ENCODE measurements around the gene UBALD2. TPM values are rescaled to one million over a fixed set of nuclear protein-coding genes. Genes with fewer than 3 reads are reported as not detected.

Gene UBALD2
- total and polyA plus RNA-seq, 2 donors (not counting 3 experiments of a cell fraction or from before 2014, with no cell fraction given) = 46.9 to 70.9 TPM

- peaks cover 0 to 4% of the 10 kb centered on the region in 2 experiments for H3K36me3 ChIP-seq (ENCODE audit: control insufficient read depth in 2 of 2, extremely low read depth in 1 of 2, insufficient read depth in 2 of 2, low read length in 2 of 2)
- H3K4me2 ChIP-seq (ENCODE audit: insufficient read depth, low read length) = no peak overlapping the region
- H3K9me3 ChIP-seq (replicated peaks; ENCODE audit: control insufficient read depth, insufficient read depth, low read length) = no peaks in the 10 kb centered on the region
- POLR2A ChIA-PET = no interaction called here
- peak overlapping the region; percentile 84 for H3K27ac ChIP-seq (ENCODE audit: insufficient read depth, low read depth, low read length)
- no peak overlapping the region for H2AFZ ChIP-seq (ENCODE audit: low read depth, low read length)
- dilution Hi-C loops (cut with MboI; ENCODE audit: extremely low pct_ligation_motif_present, low sequenced_read_pairs) (no loop called here), intact Hi-C loops (cut with micrococcal nuclease) (loop anchor here (2.0 kb wide), 1 partner anchor 25 kb away; the partner anchor contains the start of gene RNF157)
- peaks cover 53% of the 10 kb centered on the region for H3K4me1 ChIP-seq (ENCODE audit: control insufficient read depth, extremely low read depth, insufficient read depth, low read length)
- H3K4me3 ChIP-seq (replicated peaks in 1 of 3; ENCODE audit: insufficient read depth in 1 of 3, low read depth in 1 of 3, low read length in 3 of 3) = peak overlapping the region; percentile 78 to 84 (median 80)
- no peak for FAIRE-seq
- TF ChIP-seq POLR2A (IDR thresholded peaks at IDR 0.05; ENCODE audit: low read depth, low read length) (no peak), FOS (IDR thresholded peaks at IDR 0.05; ENCODE audit: borderline replicate concordance, insufficient read depth, low read length) (no peak), POLR2AphosphoS5 (IDR thresholded peaks at IDR 0.05; ENCODE audit: insufficient read depth, low read depth, low read length) (no peak), JUN (IDR thresholded peaks at IDR 0.05; ENCODE audit: borderline replicate concordance, insufficient read depth, insufficient read length, low read depth) (no peak), GATA2 (IDR thresholded peaks at IDR 0.05; ENCODE audit: insufficient read depth, insufficient read length, low read depth, low read length) (no peak), EZH2 (IDR thresholded peaks at IDR 0.05; ENCODE audit: borderline replicate concordance, low read depth, low read length, severe bottlenecking) (no peak), MYC (IDR thresholded peaks at IDR 0.05; ENCODE audit: low read depth, low read length) (no peak)
- TF ChIP-seq, protein P1, sequence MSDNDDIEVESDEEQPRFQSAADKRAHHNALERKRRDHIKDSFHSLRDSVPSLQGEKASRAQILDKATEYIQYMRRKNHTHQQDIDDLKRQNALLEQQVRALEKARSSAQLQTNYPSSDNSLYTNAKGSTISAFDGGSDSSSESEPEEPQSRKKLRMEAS (IDR thresholded peaks at IDR 0.05; ENCODE audit: insufficient read depth, insufficient read length) = no peak
- TF ChIP-seq, protein P2, sequence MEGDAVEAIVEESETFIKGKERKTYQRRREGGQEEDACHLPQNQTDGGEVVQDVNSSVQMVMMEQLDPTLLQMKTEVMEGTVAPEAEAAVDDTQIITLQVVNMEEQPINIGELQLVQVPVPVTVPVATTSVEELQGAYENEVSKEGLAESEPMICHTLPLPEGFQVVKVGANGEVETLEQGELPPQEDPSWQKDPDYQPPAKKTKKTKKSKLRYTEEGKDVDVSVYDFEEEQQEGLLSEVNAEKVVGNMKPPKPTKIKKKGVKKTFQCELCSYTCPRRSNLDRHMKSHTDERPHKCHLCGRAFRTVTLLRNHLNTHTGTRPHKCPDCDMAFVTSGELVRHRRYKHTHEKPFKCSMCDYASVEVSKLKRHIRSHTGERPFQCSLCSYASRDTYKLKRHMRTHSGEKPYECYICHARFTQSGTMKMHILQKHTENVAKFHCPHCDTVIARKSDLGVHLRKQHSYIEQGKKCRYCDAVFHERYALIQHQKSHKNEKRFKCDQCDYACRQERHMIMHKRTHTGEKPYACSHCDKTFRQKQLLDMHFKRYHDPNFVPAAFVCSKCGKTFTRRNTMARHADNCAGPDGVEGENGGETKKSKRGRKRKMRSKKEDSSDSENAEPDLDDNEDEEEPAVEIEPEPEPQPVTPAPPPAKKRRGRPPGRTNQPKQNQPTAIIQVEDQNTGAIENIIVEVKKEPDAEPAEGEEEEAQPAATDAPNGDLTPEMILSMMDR (IDR thresholded peaks at IDR 0.05; ENCODE audit: extremely low read depth in 1 of 2, insufficient read depth in 1 of 2, low read depth in 1 of 2, low read length in 2 of 2) = no peak
- H3K27me3 ChIP-seq (ENCODE audit: control insufficient read depth in 2 of 2, insufficient read depth in 2 of 2, low read length in 2 of 2) = no peaks in the 10 kb centered on the region
- DNase-seq (ENCODE audit: low read depth, low spot score) = peak; percentile 36
- BruUV-seq (replicated peaks) = no TSS peak
- H3K79me2 ChIP-seq (ENCODE audit: control insufficient read depth, insufficient read depth, low read length) = peaks cover 39% of the 10 kb centered on the region
- H4K20me1 ChIP-seq (replicated peaks; ENCODE audit: control insufficient read depth, extremely low read depth, insufficient read depth, low read length) = no peaks in the 10 kb centered on the region
- no peaks in the 10 kb centered on the region for H3K9me1 ChIP-seq (replicated peaks; ENCODE audit: control insufficient read depth, extremely low read depth, insufficient read depth, low read length)
- CTCF ChIA-PET = interaction anchor here (1.0 to 1.4 kb wide), 2 partner anchors 17 to 84 kb away, joined by 3 to 5 read pairs; no protein-coding TSS in a partner anchor
- H3K9ac ChIP-seq (replicated peaks; ENCODE audit: extremely low read depth, insufficient read depth, low read length) = peak overlapping the region; percentile 95
Observed at GRCh38 chr17:76265624-76266243, 586 bp downstream of the UBALD2 start.

Measured in endothelial cell of umbilical vein (primary cell).